Activated T-cell treated with anti-CD3 and anti-CD28 coated beads, Interleukin-2, amount 50 U/mL, for 72 hours (primary cell): ENCODE measurements around the gene OPRL1. TPM values are rescaled to one million over a fixed set of nuclear protein-coding genes. Genes with fewer than 3 reads are reported as not detected.

Experiments
- ATAC-seq, 2 donors: fragments of 150-1000 bp; cut with Tn5 transposase; replicated peaks in 1 of 2; 2 replicates each; pipeline ENCODE4 v1.10.0; 2021; ENCODE audit warnings: moderate library complexity in 2 of 2, mild to moderate bottlenecking in 1 of 2
- DNase-seq, 2 donors: peaks; one replicate each; pipeline ENCODE4 v3.0.0; 2021 to 2022; ENCODE audit warnings: mixed read lengths in 1 of 2
- H3K27ac Mint-ChIP-seq: one replicate; pipeline ENCODE4 v1.8.0; 2022; ENCODE audit warnings: mild to moderate bottlenecking, moderate library complexity, mixed read lengths
- H3K27me3 Mint-ChIP-seq: one replicate; pipeline ENCODE4 v1.8.0; 2022; ENCODE audit warnings: low read depth, mixed read lengths
- H3K36me3 Mint-ChIP-seq, 2 donors: one replicate each; pipeline ENCODE4 v1.8.0; 2022; ENCODE audit warnings: mixed read lengths in 2 of 2, mild to moderate bottlenecking in 1 of 2; ENCODE audit not compliant: insufficient read depth in 2 of 2
- H3K4me1 Mint-ChIP-seq: one replicate; pipeline ENCODE4 v1.8.0; 2022; ENCODE audit warnings: low read depth, mixed read lengths
- H3K4me3 Mint-ChIP-seq, 2 donors: one replicate each; pipeline ENCODE4 v1.8.0; 2022; ENCODE audit warnings: mild to moderate bottlenecking in 2 of 2, mixed read lengths in 2 of 2, moderate library complexity in 2 of 2
- H3K9me3 Mint-ChIP-seq, 2 donors: one replicate each; pipeline ENCODE4 v1.8.0; 2022; ENCODE audit warnings: mixed read lengths in 2 of 2
- total RNA-seq, 2 donors: library from RNA; stranded (reverse); gene quantifications; one replicate each; pipeline ENCODE4 v1.2.3, GENCODE V29; 2022

OPRL1 gene
- total RNA-seq, 2 donors from 2014 or later: 1.3 to 1.7 TPM

GRCh38 chr20:64067005-64067632, 12.8 kb upstream of the OPRL1 start:
- Mint-ChIP-seq H3K27ac (no peak overlapping the region), H3K9me3 (no peaks in the 10 kb centered on the region), H3K4me3 (peak overlapping the region in 1 of 2 donors; percentile 6), H3K36me3 (peaks cover 0 to under 1% of the 10 kb centered on the region in 2 donors), H3K27me3 (no peaks in the 10 kb centered on the region), H3K4me1 (peaks cover 46% of the 10 kb centered on the region)
- ATAC-seq: no peak
- no peak for DNase-seq

GRCh38 chr20:64067733-64068307, 12.1 kb upstream of the OPRL1 start:
- Mint-ChIP-seq H3K9me3 (no peaks in the 10 kb centered on the region), H3K27ac (no peak overlapping the region), H3K36me3 (peaks cover 0 to 2% of the 10 kb centered on the region in 2 donors), H3K4me1 (peaks cover 42% of the 10 kb centered on the region), H3K27me3 (no peaks in the 10 kb centered on the region), H3K4me3 (no peak overlapping the region)
- ATAC-seq (no peak), DNase-seq (no peak)

- H3K4me3 Mint-ChIP-seq: no peak overlapping the region
- DNase-seq: no peak
- peaks cover 0 to 2% of the 10 kb centered on the region in 2 donors for H3K36me3 Mint-ChIP-seq
- H3K27me3 Mint-ChIP-seq: no peaks in the 10 kb centered on the region
- ATAC-seq: no peak
- peaks cover 41% of the 10 kb centered on the region for H3K4me1 Mint-ChIP-seq
- H3K9me3 Mint-ChIP-seq: no peaks in the 10 kb centered on the region
- H3K27ac Mint-ChIP-seq: no peak overlapping the region
These were observed 11.3 kb upstream of the OPRL1 start for GRCh38 chr20:64068386-64069208.

DNA sequence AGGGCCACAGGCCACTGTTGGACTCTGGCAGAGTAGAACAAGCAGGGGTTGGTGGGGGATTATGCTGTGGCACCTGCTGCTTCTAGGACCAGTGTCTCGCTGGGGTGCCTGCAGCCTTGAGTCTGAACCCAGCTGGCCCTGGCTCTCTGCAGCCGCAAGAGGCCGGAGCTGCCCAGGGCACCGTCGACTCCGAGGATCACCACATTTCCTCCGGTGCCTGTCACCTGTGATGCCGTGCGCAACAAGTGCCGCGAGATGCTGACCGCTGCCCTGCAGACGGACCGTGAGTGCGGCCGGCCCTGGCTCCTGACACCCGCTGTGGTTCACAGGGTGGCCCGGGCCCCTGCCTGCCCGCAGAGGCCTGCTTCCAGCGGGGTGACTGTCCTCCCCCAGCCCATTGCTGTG, 10.7 kb upstream of the OPRL1 start:
- ATAC-seq (no peak), DNase-seq (no peak)
- Mint-ChIP-seq H3K4me3 (no peak overlapping the region), H3K27me3 (no peaks in the 10 kb centered on the region), H3K4me1 (peaks cover 35% of the 10 kb centered on the region), H3K27ac (no peak overlapping the region), H3K36me3 (peaks cover 0 to 2% of the 10 kb centered on the region in 2 donors), H3K9me3 (no peaks in the 10 kb centered on the region)

DNA sequence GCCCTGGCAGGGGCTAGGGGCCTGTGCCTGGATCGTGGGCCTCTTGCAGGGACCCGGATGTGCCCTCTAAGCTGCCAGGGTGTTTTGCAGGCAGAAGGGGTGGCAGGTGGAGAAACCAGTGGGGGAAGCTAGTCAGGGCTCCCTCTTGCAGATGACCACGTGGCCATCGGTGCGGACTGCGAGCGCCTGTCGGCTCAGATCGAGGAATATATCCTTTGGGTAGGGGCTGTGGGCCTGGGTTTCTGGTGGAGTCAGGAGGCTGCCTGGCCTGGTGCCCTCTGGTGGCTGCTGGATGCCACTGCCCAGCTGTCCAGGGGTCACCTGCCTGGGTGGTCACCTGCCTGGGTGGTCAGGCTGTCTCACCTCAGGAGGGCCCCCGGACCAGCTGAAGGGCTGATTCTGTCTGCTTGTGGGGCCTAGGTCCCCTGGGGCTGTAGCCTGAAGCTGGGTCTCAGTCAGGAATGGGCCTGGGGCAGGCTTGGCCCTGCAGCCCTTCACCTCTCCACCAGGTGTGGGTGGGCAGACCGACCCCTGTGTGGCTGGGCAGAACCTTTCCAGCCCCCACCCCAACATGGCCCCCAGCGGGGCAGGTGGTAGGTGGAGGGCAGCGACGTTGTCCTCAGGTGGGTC, 10.2 kb upstream of the OPRL1 start:
- peak in 1 of 2 donors; percentile 46 for DNase-seq
- Mint-ChIP-seq H3K4me3 (no peak overlapping the region), H3K4me1 (peaks cover 30% of the 10 kb centered on the region), H3K27me3 (no peaks in the 10 kb centered on the region), H3K27ac (no peak overlapping the region), H3K36me3 (peaks cover 0 to 2% of the 10 kb centered on the region in 2 donors), H3K9me3 (no peaks in the 10 kb centered on the region)
- no peak for ATAC-seq

DNA sequence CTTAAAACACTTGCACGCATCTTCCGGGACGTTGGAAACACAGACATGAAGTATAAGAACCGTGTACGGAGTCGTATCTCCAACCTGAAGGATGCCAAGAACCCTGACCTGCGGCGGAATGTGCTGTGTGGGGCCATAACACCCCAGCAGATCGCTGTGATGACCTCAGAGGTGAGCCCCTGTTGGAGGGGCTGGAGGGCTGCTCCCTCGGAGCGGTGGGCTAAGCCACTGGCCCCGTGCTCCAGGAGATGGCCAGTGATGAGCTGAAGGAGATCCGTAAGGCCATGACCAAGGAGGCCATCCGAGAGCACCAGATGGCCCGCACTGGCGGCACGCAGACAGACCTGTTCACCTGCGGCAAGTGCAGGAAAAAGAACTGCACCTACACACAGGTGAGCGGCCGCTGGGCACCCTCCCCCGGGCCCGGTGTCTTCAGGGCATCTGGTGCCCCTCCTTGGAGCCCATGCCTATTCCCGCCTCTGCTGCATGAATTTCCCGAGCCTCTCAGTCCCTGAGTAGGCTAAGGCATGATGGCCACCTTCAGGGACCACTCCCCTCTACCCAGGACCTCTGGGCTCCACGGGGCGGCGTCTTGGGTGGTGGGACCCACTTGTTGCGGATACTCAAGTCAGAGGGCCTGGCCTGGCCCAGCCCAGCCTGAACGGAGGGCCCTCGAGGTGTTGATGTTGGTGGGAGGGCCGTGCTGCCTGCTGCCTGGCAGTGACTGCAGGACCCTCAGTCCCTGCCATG, 9.5 kb upstream of the OPRL1 start:
- no peak overlapping the region for H3K4me3 Mint-ChIP-seq
- H3K9me3 Mint-ChIP-seq: no peaks in the 10 kb centered on the region
- peaks cover 0 to 2% of the 10 kb centered on the region in 2 donors for H3K36me3 Mint-ChIP-seq
- H3K27ac Mint-ChIP-seq: no peak overlapping the region
- DNase-seq (no peak), ATAC-seq (no peak)
- H3K4me1 Mint-ChIP-seq: peaks cover 23% of the 10 kb centered on the region
- no peaks in the 10 kb centered on the region for H3K27me3 Mint-ChIP-seq

- no peak overlapping the region for H3K27ac Mint-ChIP-seq
- DNase-seq (no peak), ATAC-seq (no peak)
- no peak overlapping the region for H3K4me3 Mint-ChIP-seq
- H3K27me3 Mint-ChIP-seq: no peaks in the 10 kb centered on the region
- H3K36me3 Mint-ChIP-seq: peaks cover 0 to 2% of the 10 kb centered on the region in 2 donors
- H3K4me1 Mint-ChIP-seq: peaks cover 15% of the 10 kb centered on the region
- H3K9me3 Mint-ChIP-seq: no peaks in the 10 kb centered on the region
These were observed 8.2 kb upstream of the OPRL1 start for GRCh38 chr20:64071341-64072332.

DNA sequence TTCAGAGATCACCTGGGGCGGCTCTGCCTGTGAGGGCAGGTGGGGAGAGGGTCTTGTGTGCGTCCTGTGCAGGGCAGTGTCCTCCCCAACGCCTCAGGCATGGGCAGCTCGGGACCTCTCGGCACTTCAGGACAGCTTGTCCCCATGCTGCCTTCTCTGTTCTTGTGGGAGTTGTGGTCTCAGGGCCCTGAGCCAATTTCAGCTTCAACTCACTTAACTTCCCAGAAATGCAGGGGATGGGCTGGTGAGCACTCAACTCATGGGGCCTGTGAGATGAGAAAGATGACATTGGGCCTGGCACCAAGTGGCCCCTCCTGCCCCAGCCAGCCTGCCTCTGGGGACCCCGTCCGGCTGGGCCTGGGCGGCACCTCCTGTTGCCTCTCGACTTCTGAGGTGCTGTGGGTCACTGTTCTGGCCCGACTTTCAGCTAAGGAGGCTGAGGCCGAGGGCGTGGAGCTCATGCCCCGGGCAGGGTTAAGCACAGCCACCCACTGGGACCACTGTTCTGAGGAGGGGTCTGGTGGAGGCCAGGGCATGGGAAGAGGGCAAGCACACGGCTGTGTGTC, 7.3 kb upstream of the OPRL1 start:
- Mint-ChIP-seq H3K4me3 (no peak overlapping the region), H3K27ac (no peak overlapping the region)

GRCh38 chr20:64073476-64074183, 6.3 kb upstream of the OPRL1 start:
- no peak for ATAC-seq
- Mint-ChIP-seq H3K9me3 (no peaks in the 10 kb centered on the region), H3K27ac (no peak overlapping the region)

More for the DNA sequence above, 7.3 kb upstream of the OPRL1 start:
- DNase-seq (no peak), ATAC-seq (no peak)
- H3K4me1 Mint-ChIP-seq: peaks cover 7% of the 10 kb centered on the region
- H3K27me3 Mint-ChIP-seq: no peaks in the 10 kb centered on the region
- H3K36me3 Mint-ChIP-seq: peaks cover 0 to 2% of the 10 kb centered on the region in 2 donors
- no peaks in the 10 kb centered on the region for H3K9me3 Mint-ChIP-seq

DNA sequence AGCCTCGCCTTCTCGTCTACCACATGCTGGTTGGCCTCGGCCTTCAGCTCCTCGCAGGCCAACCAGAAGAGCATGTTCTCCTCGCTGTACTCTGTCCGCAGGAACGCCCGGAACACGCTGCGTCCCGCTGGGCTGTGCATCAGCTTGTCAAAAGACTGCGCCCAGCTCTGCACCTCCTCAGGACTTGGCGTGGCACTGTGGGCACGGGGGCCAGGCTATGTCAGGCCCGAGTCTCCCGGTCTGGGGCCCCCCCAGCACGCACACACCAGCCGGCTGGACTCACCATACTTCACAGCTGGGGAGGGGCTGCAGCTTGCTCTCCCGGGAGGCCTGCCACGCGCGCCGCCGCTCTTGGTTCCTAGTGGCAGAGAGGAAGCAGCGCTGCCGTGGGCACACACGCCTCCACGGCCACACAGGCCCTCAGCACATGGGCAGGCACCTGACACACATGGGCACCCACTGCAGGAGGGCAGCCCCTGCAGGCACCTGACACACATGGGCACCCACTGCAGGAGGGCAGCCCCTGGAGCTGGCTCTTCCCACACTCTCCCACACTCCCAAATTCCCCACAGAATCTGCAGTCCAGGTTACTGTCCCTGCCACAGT, 5.6 kb upstream of the OPRL1 start:
- Mint-ChIP-seq H3K27ac (no peak overlapping the region), H3K36me3 (peaks cover 0 to 2% of the 10 kb centered on the region in 2 donors), H3K9me3 (no peaks in the 10 kb centered on the region), H3K27me3 (no peaks in the 10 kb centered on the region), H3K4me3 (no peak overlapping the region), H3K4me1 (peaks cover 20% of the 10 kb centered on the region)
- ATAC-seq (no peak), DNase-seq (no peak)

More at GRCh38 chr20:64073476-64074183, 6.3 kb upstream of the OPRL1 start:
- H3K27me3 Mint-ChIP-seq: no peaks in the 10 kb centered on the region
- H3K4me3 Mint-ChIP-seq: no peak overlapping the region
- H3K4me1 Mint-ChIP-seq: peaks cover 14% of the 10 kb centered on the region
- H3K36me3 Mint-ChIP-seq: peaks cover 0 to 2% of the 10 kb centered on the region in 2 donors
- no peak for DNase-seq

DNA sequence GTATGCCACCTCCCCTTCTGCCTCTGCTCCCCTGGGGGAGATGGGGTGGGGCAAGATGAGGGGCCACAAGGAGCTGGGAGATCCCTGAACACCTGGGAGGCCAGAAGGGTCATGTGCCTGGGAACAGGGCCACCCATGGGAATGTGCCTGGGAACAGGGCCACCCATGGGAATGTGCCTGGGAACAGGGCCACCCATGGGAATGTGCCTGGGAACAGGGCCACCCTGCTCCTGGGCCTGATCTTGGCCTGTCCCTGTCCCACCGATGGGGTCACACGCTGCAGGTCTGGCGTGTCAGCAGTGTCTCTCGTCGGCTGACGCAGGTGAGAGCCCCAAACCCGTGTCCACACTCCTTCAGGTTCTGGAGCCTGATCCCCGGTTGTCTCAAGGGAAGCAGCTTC, 4.9 kb upstream of the OPRL1 start:
- Mint-ChIP-seq H3K27ac (no peak overlapping the region), H3K27me3 (no peaks in the 10 kb centered on the region), H3K36me3 (peaks cover 0 to 2% of the 10 kb centered on the region in 2 donors), H3K4me3 (no peak overlapping the region), H3K9me3 (no peaks in the 10 kb centered on the region), H3K4me1 (peaks cover 20% of the 10 kb centered on the region)
- DNase-seq: no peak
- no peak for ATAC-seq
